ENCODE results near the gene HIC1. TPM values are rescaled to one million over a fixed set of nuclear protein-coding genes. Genes with fewer than 3 reads are reported as not detected.

The HIC1 gene
- total and polyA plus RNA-seq, 4 donors, result 0.44 to 4.8 (median 3.7) TPM

DNA sequence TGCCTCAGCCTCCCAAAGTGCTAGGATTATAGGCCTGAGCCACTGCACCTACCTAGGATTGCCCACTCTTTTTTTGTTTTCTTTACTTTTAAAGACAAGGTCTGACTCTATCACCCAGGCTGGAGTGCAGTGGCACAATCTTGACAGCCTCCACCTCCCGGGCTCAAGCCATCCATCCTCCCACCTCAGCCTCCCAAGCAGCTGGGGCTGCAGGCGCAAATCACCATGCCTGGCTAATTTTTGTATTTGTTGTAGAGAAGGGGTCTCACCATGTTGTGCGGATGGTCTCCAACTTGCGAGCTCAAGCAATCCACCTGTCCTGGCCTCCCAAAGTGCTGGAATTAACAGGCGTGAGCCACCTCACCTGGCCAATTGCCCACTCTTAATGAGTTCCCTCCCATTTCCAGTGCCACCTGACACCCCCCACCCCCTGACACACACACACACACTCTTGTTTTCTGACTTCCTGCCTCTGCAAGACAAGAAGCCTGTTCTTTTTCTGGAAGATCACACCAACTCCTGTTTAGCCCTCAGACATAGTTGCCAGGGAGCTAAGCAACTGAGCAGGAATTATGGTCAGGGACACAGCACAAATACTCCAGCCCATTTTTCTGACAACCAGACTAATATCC, 10.5 kb upstream of the HIC1 start (continued):
- TF ChIP-seq EGR1 (IDR thresholded peaks at IDR 0.05; ENCODE audit: low read depth in 2 of 2) (no peak), FOXA1 (IDR thresholded peaks at IDR 0.05) (no peak), ZBTB33 (IDR thresholded peaks at IDR 0.05) (no peak), YY1 (IDR thresholded peaks at IDR 0.05) (no peak), JUND (IDR thresholded peaks at IDR 0.05) (no peak), HNF4G (IDR thresholded peaks at IDR 0.05) (no peak), SP1 (IDR thresholded peaks at IDR 0.05) (no peak)

GRCh38 chr17:2047590-2047989, 7.3 kb upstream of the HIC1 start:
- Histone ChIP-seq H3K9me3 (ENCODE audit: control insufficient read depth in 4 of 4, low read length in 3 of 4) (no peaks in the 10 kb centered on the region), H3K27me3 (ENCODE audit: control insufficient read depth in 4 of 4, insufficient read depth in 4 of 4, low read length in 3 of 4) (peaks cover 0 to 2% (median 0%) of the 10 kb centered on the region in 4 donors), H3K27ac (ENCODE audit: low read depth in 1 of 2, low read length in 2 of 2) (no peak overlapping the region), H3K4me1 (ENCODE audit: control insufficient read depth in 4 of 4, insufficient read depth in 4 of 4, low read length in 3 of 4) (peaks cover 6 to 17% (median 11%) of the 10 kb centered on the region in 4 donors), H3K36me3 (ENCODE audit: control insufficient read depth in 4 of 4, insufficient read depth in 3 of 4, low read depth in 1 of 4, low read length in 3 of 4) (peaks cover 0 to 4% (median 0%) of the 10 kb centered on the region in 4 donors), H3K9ac (ENCODE audit: low read depth in 1 of 2, low read length in 2 of 2) (no peak overlapping the region), H3K4me3 (ENCODE audit: low read depth in 1 of 3, low read length in 3 of 3) (no peak overlapping the region)
- 89% methylated on average over 6 of the region's 6 CpGs for WGBS
- TF ChIP-seq JUND (IDR thresholded peaks at IDR 0.05) (no peak), HNF4A (conservative IDR thresholded peaks at IDR 0.05) (no peak), ATF3 (IDR thresholded peaks at IDR 0.05) (no peak), NR2F2 (IDR thresholded peaks at IDR 0.05) (no peak), TAF1 (conservative IDR thresholded peaks at IDR 0.05) (no peak), EGR1 (IDR thresholded peaks at IDR 0.05; ENCODE audit: low read depth in 2 of 2) (no peak), RXRA (IDR thresholded peaks at IDR 0.05) (no peak), ZBTB33 (IDR thresholded peaks at IDR 0.05) (no peak)
- TF ChIP-seq, protein P1, sequence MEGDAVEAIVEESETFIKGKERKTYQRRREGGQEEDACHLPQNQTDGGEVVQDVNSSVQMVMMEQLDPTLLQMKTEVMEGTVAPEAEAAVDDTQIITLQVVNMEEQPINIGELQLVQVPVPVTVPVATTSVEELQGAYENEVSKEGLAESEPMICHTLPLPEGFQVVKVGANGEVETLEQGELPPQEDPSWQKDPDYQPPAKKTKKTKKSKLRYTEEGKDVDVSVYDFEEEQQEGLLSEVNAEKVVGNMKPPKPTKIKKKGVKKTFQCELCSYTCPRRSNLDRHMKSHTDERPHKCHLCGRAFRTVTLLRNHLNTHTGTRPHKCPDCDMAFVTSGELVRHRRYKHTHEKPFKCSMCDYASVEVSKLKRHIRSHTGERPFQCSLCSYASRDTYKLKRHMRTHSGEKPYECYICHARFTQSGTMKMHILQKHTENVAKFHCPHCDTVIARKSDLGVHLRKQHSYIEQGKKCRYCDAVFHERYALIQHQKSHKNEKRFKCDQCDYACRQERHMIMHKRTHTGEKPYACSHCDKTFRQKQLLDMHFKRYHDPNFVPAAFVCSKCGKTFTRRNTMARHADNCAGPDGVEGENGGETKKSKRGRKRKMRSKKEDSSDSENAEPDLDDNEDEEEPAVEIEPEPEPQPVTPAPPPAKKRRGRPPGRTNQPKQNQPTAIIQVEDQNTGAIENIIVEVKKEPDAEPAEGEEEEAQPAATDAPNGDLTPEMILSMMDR (IDR thresholded peaks at IDR 0.05; ENCODE audit: low read depth, low read length, missing input control), result no peak
- no peak for DNase-seq (ENCODE audit: low spot score)

DNA sequence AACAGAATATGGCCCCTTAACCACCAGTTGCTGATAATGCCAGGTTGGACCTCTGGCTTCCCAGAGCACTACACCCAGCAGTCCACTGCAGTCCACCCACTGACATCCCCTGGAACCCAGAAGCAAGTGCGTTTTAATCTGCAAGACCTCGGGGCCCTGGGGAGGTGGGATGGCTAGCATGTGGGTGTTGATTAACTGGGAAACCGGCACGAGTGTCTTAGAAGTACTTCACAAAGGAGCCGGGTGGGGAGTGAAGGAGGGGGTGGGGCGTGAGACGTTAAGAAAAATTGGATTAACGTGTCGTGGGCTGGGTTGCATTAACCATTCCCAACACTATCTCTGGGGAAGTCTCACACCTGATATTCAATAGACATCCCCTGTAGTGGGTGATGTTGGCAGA, 6.1 kb upstream of the HIC1 start:
- H3K36me3 ChIP-seq (ENCODE audit: control insufficient read depth in 4 of 4, insufficient read depth in 3 of 4, low read depth in 1 of 4, low read length in 3 of 4), result no peaks in the 10 kb centered on the region
- peaks cover 0 to 2% (median 0%) of the 10 kb centered on the region in 4 donors for H3K27me3 ChIP-seq (ENCODE audit: control insufficient read depth in 4 of 4, insufficient read depth in 4 of 4, low read length in 3 of 4)
- no peaks in the 10 kb centered on the region for H3K9me3 ChIP-seq (ENCODE audit: control insufficient read depth in 4 of 4, low read length in 3 of 4)
- TF ChIP-seq RAD21 (IDR thresholded peaks at IDR 0.05), result no peak
- no peak for TF ChIP-seq FOXA1 (IDR thresholded peaks at IDR 0.05)
- no peak for TF ChIP-seq ATF3 (IDR thresholded peaks at IDR 0.05)
- TF ChIP-seq, protein P1 (IDR thresholded peaks at IDR 0.05; ENCODE audit: low read depth, low read length, missing input control), result no peak
- no peak for TF ChIP-seq SP1 (IDR thresholded peaks at IDR 0.05)
- TF ChIP-seq HNF4G (IDR thresholded peaks at IDR 0.05), result no peak
- WGBS, result 16% methylated on average over 9 of the region's 9 CpGs
- no peak for DNase-seq (ENCODE audit: low spot score)
- peak overlapping the region in 1 of 3 donors; percentile 77 for H3K4me3 ChIP-seq (ENCODE audit: low read depth in 1 of 3, low read length in 3 of 3)
- no peak overlapping the region for H3K9ac ChIP-seq (ENCODE audit: low read depth in 1 of 2, low read length in 2 of 2)
- H3K27ac ChIP-seq (ENCODE audit: low read depth in 1 of 2, low read length in 2 of 2), result no peak overlapping the region
- peaks cover 4 to 15% (median 12%) of the 10 kb centered on the region in 4 donors for H3K4me1 ChIP-seq (ENCODE audit: control insufficient read depth in 4 of 4, insufficient read depth in 4 of 4, low read length in 3 of 4)

Data from liver (tissue), 9 donors.